ENCODE measurements around the gene RBM47. TPM values are rescaled to one million over a fixed set of nuclear protein-coding genes. Genes with fewer than 3 reads are reported as not detected.
A peak's percentile ranks its signal among the peaks of the same experiment; 100 is the strongest.
"Not testable (repeated sequence)": the region's sequence is repeated elsewhere in the genome, so short reads cannot be mapped to it uniquely, and the experiment has no call there.

RBM47 gene
- total RNA-seq, 6 donors from 2014 or later = 111 to 448 (median 149) TPM

DNA sequence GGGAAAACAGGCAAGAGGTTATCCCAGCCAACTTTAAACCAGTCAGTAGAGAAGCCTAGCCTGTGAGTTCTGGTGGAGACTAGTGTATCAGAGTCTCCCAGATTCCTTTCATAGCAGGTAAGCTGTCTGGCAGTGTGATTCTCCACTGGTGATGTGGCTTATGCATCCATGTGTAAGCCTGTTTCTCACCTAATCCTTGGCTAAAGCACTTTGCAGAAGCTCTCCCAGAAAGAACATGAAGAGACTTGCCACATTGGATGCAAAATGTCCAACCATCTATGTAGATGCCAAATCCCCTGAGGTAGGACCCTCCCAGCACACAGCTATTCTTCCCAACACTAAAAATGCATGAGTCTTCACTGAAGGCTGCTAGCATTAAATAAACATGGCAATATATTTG is 182.8 kb downstream of the RBM47 start:
- H3K9me3 ChIP-seq = no peaks in the 10 kb centered on the region
- no peak for DNase-seq
- H3K27me3 ChIP-seq = no peaks in the 10 kb centered on the region
- peaks cover 0 to 6% (median 0%) of the 10 kb centered on the region in 4 donors for H3K36me3 ChIP-seq
- H3K4me1 ChIP-seq = peaks cover 0 to 14% (median 0%) of the 10 kb centered on the region in 4 donors
- H3K4me3 ChIP-seq = no peak overlapping the region
- H3K27ac ChIP-seq = no peak overlapping the region
- TF ChIP-seq, protein P1, sequence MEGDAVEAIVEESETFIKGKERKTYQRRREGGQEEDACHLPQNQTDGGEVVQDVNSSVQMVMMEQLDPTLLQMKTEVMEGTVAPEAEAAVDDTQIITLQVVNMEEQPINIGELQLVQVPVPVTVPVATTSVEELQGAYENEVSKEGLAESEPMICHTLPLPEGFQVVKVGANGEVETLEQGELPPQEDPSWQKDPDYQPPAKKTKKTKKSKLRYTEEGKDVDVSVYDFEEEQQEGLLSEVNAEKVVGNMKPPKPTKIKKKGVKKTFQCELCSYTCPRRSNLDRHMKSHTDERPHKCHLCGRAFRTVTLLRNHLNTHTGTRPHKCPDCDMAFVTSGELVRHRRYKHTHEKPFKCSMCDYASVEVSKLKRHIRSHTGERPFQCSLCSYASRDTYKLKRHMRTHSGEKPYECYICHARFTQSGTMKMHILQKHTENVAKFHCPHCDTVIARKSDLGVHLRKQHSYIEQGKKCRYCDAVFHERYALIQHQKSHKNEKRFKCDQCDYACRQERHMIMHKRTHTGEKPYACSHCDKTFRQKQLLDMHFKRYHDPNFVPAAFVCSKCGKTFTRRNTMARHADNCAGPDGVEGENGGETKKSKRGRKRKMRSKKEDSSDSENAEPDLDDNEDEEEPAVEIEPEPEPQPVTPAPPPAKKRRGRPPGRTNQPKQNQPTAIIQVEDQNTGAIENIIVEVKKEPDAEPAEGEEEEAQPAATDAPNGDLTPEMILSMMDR (IDR thresholded peaks at IDR 0.05) = no peak
- TF ChIP-seq EP300 (IDR thresholded peaks at IDR 0.05) = no peak
- ATAC-seq (ENCODE audit: low FRiP score in 2 of 2) = no peak

GRCh38 chr4:40446261-40446750 is 183.4 kb downstream of the RBM47 start:
- H3K4me1 ChIP-seq = peaks cover 0 to 14% (median 0%) of the 10 kb centered on the region in 4 donors
- not testable (repeated sequence) for H3K27me3 ChIP-seq; DNase-seq; H3K4me3 ChIP-seq; H3K9me3 ChIP-seq; ATAC-seq (ENCODE audit: low FRiP score in 2 of 2); H3K36me3 ChIP-seq
- H3K27ac ChIP-seq = peak overlapping the region in 1 of 4 donors; percentile 32
- WGBS, 2 donors = 83 to 92% methylated on average over 2 of the region's 2 CpGs

GRCh38 chr4:40445671-40446070 is 184.0 kb downstream of the RBM47 start:
- DNase-seq (no peak), ATAC-seq (ENCODE audit: low FRiP score in 2 of 2) (no peak)

DNA sequence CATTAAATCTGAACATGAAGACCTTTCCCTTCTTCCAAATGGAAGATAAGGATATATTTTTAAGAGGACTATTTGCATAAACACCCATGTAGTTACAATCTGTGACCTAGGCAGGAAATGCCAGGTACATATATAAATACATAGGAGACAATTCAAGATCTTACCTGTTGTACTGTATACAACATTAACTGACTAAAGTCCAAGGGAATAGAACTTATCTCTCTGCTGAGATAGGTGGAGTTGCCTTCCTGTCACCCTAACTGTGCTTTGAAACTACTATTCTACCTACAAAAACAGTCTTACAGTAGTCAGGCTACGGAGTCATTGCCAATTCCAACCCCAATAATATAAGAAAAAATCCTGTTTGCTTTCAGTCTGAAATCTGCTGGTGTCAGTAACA is 188.2 kb downstream of the RBM47 start:
- WGBS, 2 donors = 77 to 81% methylated on average over 1 of the region's 1 CpG
- no peaks in the 10 kb centered on the region for H3K9me3 ChIP-seq
- ATAC-seq (ENCODE audit: low FRiP score in 2 of 2) (no peak), DNase-seq (no peak)
- TF ChIP-seq POLR2A (IDR thresholded peaks at IDR 0.05) = no peak
- TF ChIP-seq, protein P1 (IDR thresholded peaks at IDR 0.05) = no peak
- TF ChIP-seq POLR2AphosphoS5 (IDR thresholded peaks at IDR 0.05) = no peak
- no peak for TF ChIP-seq EP300 (IDR thresholded peaks at IDR 0.05)
- peaks cover 6 to 16% (median 15%) of the 10 kb centered on the region in 4 donors for H3K36me3 ChIP-seq
- H3K4me1 ChIP-seq = peaks cover 0 to 4% (median 0%) of the 10 kb centered on the region in 4 donors
- no peaks in the 10 kb centered on the region for H3K27me3 ChIP-seq
- no peak overlapping the region for H3K4me3 ChIP-seq
- H3K27ac ChIP-seq = no peak overlapping the region

More at GRCh38 chr4:40445671-40446070, 184.0 kb downstream of the RBM47 start:
- Histone ChIP-seq H3K4me3 (no peak overlapping the region), H3K27me3 (no peaks in the 10 kb centered on the region), H3K9me3 (no peaks in the 10 kb centered on the region), H3K27ac (no peak overlapping the region), H3K36me3 (peaks cover 0 to 6% (median 0%) of the 10 kb centered on the region in 4 donors), H3K4me1 (peaks cover 0 to 14% (median 0%) of the 10 kb centered on the region in 4 donors)
- 43 to 59% methylated on average over 2 of the region's 2 CpGs for WGBS, 2 donors
- TF ChIP-seq POLR2A (IDR thresholded peaks at IDR 0.05) (no peak), EP300 (IDR thresholded peaks at IDR 0.05) (no peak), POLR2AphosphoS5 (IDR thresholded peaks at IDR 0.05) (no peak)
- TF ChIP-seq, protein P1 (IDR thresholded peaks at IDR 0.05) = no peak

DNA sequence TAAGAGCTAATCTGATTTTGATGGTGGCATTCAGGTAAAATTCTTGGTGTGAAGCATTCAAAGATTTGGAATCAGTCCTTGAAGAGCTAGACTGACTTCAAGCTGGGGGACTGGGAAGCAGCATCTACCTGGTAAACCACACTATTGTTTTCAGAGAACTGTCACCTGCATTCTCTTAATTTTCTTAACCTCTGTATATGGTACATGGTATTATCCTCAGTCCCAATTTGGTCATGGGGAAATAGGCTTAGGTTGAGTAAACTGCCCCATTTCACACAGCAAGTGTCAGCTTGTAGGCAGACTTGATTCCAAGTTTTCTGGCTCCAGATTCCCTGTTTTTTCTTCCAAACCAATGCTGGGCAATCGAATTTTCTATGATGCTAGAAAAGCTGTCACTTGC is 190.1 kb downstream of the RBM47 start:
- DNase-seq (no peak), ATAC-seq (ENCODE audit: low FRiP score in 2 of 2) (no peak)
- Histone ChIP-seq H3K36me3 (peaks cover 6 to 19% (median 15%) of the 10 kb centered on the region in 4 donors), H3K27ac (no peak overlapping the region), H3K4me3 (no peak overlapping the region), H3K4me1 (no peaks in the 10 kb centered on the region), H3K9me3 (no peaks in the 10 kb centered on the region), H3K27me3 (no peaks in the 10 kb centered on the region)
- TF ChIP-seq EP300 (IDR thresholded peaks at IDR 0.05) (no peak), POLR2AphosphoS5 (IDR thresholded peaks at IDR 0.05) (no peak), POLR2A (IDR thresholded peaks at IDR 0.05) (no peak)
- TF ChIP-seq, protein P1 (IDR thresholded peaks at IDR 0.05) = no peak
- 64 to 72% methylated on average over 1 of the region's 1 CpG for WGBS, 2 donors
